ENCODE data around the gene GALNT10. TPM values are rescaled to one million over a fixed set of nuclear protein-coding genes. Genes with fewer than 3 reads are reported as not detected.

Gene GALNT10
- total RNA-seq, 1 experiment from 2014 or later, result 27.8 TPM

DNA sequence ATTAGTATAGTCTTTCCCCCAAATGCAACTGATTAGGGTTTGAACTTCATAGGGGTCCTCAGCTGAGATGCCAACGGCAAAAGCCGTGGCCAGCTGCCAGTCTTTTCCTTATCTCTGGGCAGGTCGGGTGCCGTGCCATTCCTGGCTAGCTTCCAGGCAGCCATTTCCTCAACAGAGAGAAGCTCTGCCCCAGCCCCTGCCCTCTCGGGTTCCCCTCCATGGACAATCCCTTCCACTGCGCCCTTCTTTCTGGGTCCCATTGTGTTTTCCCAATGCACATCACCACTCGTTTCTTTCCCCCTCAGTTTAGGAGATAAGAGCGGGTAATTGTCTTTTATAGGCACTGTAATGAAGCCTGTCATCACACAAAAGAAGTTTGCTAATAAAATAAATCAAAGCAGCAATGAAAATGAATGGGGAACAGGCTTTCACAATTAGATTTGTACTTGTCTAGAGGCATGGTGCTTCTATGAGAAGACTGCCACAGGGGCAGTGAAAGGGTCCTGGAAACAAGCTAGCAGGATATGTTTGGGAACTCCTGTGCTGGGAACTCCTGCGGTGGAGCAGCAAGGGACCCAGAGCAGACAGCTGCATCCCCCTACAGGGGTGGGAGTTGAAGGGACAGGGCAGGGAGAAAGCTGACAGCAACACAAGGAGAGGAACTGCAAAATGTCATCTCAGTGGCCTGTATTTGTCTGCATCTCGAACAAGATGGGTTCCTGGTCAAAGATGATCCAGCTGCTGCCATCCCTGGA is 207.3 kb downstream of the GALNT10 start:
- intact Hi-C loops (cut with micrococcal nuclease), result no loop called here
- CTCF ChIA-PET, result interaction anchor here (2.0 kb wide), 1 partner anchor 326 kb away, joined by 8 read pairs; no protein-coding TSS in a partner anchor

DNA sequence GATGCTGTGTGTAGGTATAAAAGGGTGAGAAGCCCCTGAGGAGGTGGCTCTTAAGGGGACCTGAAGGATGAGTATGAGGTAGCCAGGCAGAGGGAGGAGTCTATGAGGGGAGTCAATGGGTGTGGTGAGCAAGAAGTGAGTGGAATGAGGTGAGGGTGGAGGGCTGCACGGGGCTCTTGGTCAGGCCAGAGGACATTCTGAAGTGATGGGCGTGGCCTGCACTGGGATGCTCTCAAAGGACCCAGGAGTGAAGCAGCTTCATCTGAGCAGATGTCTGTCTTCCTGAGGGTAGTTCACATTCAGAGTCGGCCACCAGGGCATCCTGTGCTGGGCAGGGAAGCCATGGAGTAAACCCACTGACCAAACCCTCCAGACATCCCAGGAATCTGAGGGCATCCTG is 210.1 kb downstream of the GALNT10 start:
- no peak overlapping the region for H3K4me2 ChIP-seq (ENCODE audit: low read length)
- peaks cover 7 to 15% of the 10 kb centered on the region in 2 experiments; a peak in 3 of 4 replicates for H3K4me1 ChIP-seq (ENCODE audit: control insufficient read depth in 1 of 2, insufficient read depth in 2 of 2, low read length in 2 of 2)
- no peaks in the 10 kb centered on the region for H4K20me1 ChIP-seq (ENCODE audit: insufficient read depth)
- no peak for DNase-seq (ENCODE audit: low read depth, low spot score)
- no peak overlapping the region for H2AFZ ChIP-seq (ENCODE audit: low read depth, low read length, poor library complexity, severe bottlenecking)
- intact Hi-C loops (cut with micrococcal nuclease), result no loop called here
- no TSS peak for BruUV-seq (replicated peaks)
- H3K36me3 ChIP-seq (ENCODE audit: control insufficient read depth in 1 of 2, insufficient read depth in 2 of 2, low read length in 2 of 2), result no peaks in the 10 kb centered on the region
- no peak overlapping the region for H3K27ac ChIP-seq (ENCODE audit: low read depth, low read length)
- no peaks in the 10 kb centered on the region for H3K9me3 ChIP-seq (ENCODE audit: control insufficient read depth in 1 of 2, insufficient read depth in 1 of 2, low read depth in 1 of 2, low read length in 2 of 2)
- no peaks in the 10 kb centered on the region for H3K79me2 ChIP-seq (ENCODE audit: insufficient read depth, low read length)
- TF ChIP-seq SP1 (IDR thresholded peaks at IDR 0.05; ENCODE audit: low read depth) (no peak), ZFX (IDR thresholded peaks at IDR 0.05) (no peak), EZH2phosphoT487 (IDR thresholded peaks at IDR 0.05; ENCODE audit: borderline replicate concordance) (no peak), CBX3 (IDR thresholded peaks at IDR 0.05; ENCODE audit: low read depth) (no peak), RAD21 (IDR thresholded peaks at IDR 0.05; ENCODE audit: low read depth) (no peak), TCF7L2 (IDR thresholded peaks at IDR 0.05; ENCODE audit: borderline replicate concordance, extremely low read depth, insufficient read depth, insufficient read length) (no peak)
- TF ChIP-seq, protein P1, sequence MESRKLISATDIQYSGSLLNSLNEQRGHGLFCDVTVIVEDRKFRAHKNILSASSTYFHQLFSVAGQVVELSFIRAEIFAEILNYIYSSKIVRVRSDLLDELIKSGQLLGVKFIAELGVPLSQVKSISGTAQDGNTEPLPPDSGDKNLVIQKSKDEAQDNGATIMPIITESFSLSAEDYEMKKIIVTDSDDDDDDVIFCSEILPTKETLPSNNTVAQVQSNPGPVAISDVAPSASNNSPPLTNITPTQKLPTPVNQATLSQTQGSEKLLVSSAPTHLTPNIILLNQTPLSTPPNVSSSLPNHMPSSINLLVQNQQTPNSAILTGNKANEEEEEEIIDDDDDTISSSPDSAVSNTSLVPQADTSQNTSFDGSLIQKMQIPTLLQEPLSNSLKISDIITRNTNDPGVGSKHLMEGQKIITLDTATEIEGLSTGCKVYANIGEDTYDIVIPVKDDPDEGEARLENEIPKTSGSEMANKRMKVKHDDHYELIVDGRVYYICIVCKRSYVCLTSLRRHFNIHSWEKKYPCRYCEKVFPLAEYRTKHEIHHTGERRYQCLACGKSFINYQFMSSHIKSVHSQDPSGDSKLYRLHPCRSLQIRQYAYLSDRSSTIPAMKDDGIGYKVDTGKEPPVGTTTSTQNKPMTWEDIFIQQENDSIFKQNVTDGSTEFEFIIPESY (IDR thresholded peaks at IDR 0.05; ENCODE audit: extremely low read depth, insufficient replicate concordance, low read length), result no peak
- TF ChIP-seq, protein P2, sequence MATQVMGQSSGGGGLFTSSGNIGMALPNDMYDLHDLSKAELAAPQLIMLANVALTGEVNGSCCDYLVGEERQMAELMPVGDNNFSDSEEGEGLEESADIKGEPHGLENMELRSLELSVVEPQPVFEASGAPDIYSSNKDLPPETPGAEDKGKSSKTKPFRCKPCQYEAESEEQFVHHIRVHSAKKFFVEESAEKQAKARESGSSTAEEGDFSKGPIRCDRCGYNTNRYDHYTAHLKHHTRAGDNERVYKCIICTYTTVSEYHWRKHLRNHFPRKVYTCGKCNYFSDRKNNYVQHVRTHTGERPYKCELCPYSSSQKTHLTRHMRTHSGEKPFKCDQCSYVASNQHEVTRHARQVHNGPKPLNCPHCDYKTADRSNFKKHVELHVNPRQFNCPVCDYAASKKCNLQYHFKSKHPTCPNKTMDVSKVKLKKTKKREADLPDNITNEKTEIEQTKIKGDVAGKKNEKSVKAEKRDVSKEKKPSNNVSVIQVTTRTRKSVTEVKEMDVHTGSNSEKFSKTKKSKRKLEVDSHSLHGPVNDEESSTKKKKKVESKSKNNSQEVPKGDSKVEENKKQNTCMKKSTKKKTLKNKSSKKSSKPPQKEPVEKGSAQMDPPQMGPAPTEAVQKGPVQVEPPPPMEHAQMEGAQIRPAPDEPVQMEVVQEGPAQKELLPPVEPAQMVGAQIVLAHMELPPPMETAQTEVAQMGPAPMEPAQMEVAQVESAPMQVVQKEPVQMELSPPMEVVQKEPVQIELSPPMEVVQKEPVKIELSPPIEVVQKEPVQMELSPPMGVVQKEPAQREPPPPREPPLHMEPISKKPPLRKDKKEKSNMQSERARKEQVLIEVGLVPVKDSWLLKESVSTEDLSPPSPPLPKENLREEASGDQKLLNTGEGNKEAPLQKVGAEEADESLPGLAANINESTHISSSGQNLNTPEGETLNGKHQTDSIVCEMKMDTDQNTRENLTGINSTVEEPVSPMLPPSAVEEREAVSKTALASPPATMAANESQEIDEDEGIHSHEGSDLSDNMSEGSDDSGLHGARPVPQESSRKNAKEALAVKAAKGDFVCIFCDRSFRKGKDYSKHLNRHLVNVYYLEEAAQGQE (IDR thresholded peaks at IDR 0.05; ENCODE audit: low read depth), result no peak
- TF ChIP-seq, protein P3, sequence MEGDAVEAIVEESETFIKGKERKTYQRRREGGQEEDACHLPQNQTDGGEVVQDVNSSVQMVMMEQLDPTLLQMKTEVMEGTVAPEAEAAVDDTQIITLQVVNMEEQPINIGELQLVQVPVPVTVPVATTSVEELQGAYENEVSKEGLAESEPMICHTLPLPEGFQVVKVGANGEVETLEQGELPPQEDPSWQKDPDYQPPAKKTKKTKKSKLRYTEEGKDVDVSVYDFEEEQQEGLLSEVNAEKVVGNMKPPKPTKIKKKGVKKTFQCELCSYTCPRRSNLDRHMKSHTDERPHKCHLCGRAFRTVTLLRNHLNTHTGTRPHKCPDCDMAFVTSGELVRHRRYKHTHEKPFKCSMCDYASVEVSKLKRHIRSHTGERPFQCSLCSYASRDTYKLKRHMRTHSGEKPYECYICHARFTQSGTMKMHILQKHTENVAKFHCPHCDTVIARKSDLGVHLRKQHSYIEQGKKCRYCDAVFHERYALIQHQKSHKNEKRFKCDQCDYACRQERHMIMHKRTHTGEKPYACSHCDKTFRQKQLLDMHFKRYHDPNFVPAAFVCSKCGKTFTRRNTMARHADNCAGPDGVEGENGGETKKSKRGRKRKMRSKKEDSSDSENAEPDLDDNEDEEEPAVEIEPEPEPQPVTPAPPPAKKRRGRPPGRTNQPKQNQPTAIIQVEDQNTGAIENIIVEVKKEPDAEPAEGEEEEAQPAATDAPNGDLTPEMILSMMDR (IDR thresholded peaks at IDR 0.05 in 2 of 3, conservative IDR thresholded peaks at IDR 0.05 in 1 of 3; ENCODE audit: borderline replicate concordance in 1 of 3, insufficient read depth in 1 of 3, low read depth in 2 of 3, low read length in 2 of 3), result no peak
- no peaks in the 10 kb centered on the region for H3K27me3 ChIP-seq (ENCODE audit: insufficient read depth, low read length)
- RAD21 ChIA-PET (ENCODE audit: low non-redundant PET in 1 of 2, low total read pairs in 2 of 2, uncharacterized antibody in 2 of 2, unreplicated experiment in 2 of 2), result interaction anchor here in 1 of 2 experiments (0.6 kb wide), 1 partner anchor 233 kb away, joined by 3 read pairs; no protein-coding TSS in a partner anchor
- no peak overlapping the region for H3K9ac ChIP-seq (ENCODE audit: low read length)
- H3K9me2 ChIP-seq (ENCODE audit: insufficient read depth), result no peaks in the 10 kb centered on the region
- POLR2A ChIA-PET, result no interaction called here
- H3K4me3 ChIP-seq (replicated peaks in 1 of 2; ENCODE audit: low read depth in 1 of 2, low read length in 2 of 2), result no peak overlapping the region
- ATAC-seq, result no peak
- CTCF ChIA-PET, result no interaction called here

More for the DNA sequence above, 207.3 kb downstream of the GALNT10 start:
- no peak overlapping the region for H3K4me3 ChIP-seq (replicated peaks in 1 of 2; ENCODE audit: low read depth in 1 of 2, low read length in 2 of 2)
- BruUV-seq (replicated peaks), result no TSS peak
- H3K27ac ChIP-seq (ENCODE audit: low read depth, low read length), result no peak overlapping the region
- H3K27me3 ChIP-seq (ENCODE audit: insufficient read depth, low read length), result no peaks in the 10 kb centered on the region
- H3K4me2 ChIP-seq (ENCODE audit: low read length), result no peak overlapping the region
- no peaks in the 10 kb centered on the region for H3K9me2 ChIP-seq (ENCODE audit: insufficient read depth)
- no peaks in the 10 kb centered on the region for H3K79me2 ChIP-seq (ENCODE audit: insufficient read depth, low read length)
- H3K9ac ChIP-seq (ENCODE audit: low read length), result no peak overlapping the region
- POLR2A ChIA-PET, result no interaction called here
- TF ChIP-seq TCF7L2 (IDR thresholded peaks at IDR 0.05; ENCODE audit: borderline replicate concordance, extremely low read depth, insufficient read depth, insufficient read length) (no peak), SRF (IDR thresholded peaks at IDR 0.05; ENCODE audit: low read depth) (no peak), ZNF274 (IDR thresholded peaks at IDR 0.05; ENCODE audit: low read depth, low read length) (no peak)
- peaks cover 12 to 21% of the 10 kb centered on the region in 2 experiments; a peak in 3 of 4 replicates for H3K4me1 ChIP-seq (ENCODE audit: control insufficient read depth in 1 of 2, insufficient read depth in 2 of 2, low read length in 2 of 2)
- H2AFZ ChIP-seq (ENCODE audit: low read depth, low read length, poor library complexity, severe bottlenecking), result no peak overlapping the region
- ATAC-seq (no peak), DNase-seq (ENCODE audit: low read depth, low spot score) (no peak)
- H4K20me1 ChIP-seq (ENCODE audit: insufficient read depth), result no peaks in the 10 kb centered on the region
- RAD21 ChIA-PET (ENCODE audit: low non-redundant PET in 1 of 2, low total read pairs in 2 of 2, uncharacterized antibody in 2 of 2, unreplicated experiment in 2 of 2), result no interaction called here
- no peaks in the 10 kb centered on the region for H3K36me3 ChIP-seq (ENCODE audit: control insufficient read depth in 1 of 2, insufficient read depth in 2 of 2, low read length in 2 of 2)
- H3K9me3 ChIP-seq (ENCODE audit: control insufficient read depth in 1 of 2, insufficient read depth in 1 of 2, low read depth in 1 of 2, low read length in 2 of 2), result no peaks in the 10 kb centered on the region

All from HCT116 (cell line).